Activated CD8-positive, alpha-beta memory T cell treated with anti-CD3 and anti-CD28 coated beads, Interleukin-2, amount 50 U/mL, for 48 hours (primary cell): Measurements from ENCODE around the gene MS4A4E.
"Not testable (repeated sequence)": the region's sequence is repeated elsewhere in the genome, so short reads cannot be mapped to it uniquely, and the experiment has no call there.

Source experiments
- DNase-seq: peaks from one replicate; pipeline ENCODE4 v3.0.0-alpha.2; 2020

Gene MS4A4E

GRCh38 chr11:60242740-60243239, at the start of gene MS4A4E:
MS4A4E (minus strand) TSS chr11:60243137; CDS start chr11:60230055, 13,082 bp downstream.
- DNase-seq, result no peak

DNA sequence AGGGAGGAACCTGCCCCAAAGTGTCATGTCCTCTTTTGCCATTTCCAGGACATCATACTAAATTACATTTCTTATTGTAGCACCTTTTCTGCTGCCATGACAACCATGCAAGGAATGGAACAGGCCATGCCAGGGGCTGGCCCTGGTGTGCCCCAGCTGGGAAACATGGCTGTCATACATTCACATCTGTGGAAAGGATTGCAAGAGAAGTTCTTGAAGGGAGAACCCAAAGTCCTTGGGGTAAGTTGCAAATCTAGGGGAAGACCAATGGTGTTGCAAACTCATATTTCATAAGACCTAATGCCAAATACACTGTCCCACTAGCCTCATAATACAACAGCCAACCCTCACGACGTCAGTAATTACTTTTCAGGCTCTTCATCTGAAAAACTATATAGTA, 49.2 kb upstream of the MS4A4E start:
- no peak for DNase-seq

- DNase-seq, result no peak
Measured at GRCh38 chr11:60288531-60288930, 45.6 kb upstream of the MS4A4E start.

DNA sequence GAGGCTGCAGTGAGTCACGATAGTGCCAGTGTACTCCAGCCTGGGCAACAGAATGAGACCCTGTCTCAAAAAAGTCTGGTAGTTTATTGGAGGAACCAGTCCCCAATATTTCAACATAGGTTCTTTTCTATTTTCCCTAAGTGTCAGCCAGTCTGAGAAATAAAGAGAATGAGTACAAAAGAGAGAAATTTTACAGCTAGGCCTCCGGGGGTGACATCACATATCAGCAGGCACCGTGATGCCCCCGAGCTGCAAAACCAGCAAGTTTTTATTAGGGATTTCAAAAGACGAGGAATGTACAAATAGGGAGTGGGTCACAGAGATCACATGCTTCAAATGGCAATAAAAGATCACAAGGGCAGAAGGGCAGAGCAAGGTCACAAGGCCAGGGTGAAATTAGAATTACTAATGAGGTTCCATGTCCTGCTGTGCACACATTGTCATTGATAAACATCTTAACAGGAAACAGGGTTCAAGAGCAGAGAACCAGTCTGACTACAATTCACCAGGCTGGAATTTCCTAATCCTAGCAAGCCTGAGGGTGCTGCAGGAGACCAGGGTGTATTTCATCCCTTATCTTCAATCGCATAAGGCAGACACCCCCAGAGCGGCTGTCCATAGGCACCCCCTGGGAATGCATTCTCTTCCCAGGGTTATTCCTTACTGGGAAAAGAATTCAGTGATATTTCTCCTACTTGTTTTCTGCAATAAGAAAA, 42.6 kb upstream of the MS4A4E start:
- DNase-seq, result not testable (repeated sequence)

GRCh38 chr11:60282286-60282685, 39.3 kb upstream of the MS4A4E start:
- no peak for DNase-seq

DNA sequence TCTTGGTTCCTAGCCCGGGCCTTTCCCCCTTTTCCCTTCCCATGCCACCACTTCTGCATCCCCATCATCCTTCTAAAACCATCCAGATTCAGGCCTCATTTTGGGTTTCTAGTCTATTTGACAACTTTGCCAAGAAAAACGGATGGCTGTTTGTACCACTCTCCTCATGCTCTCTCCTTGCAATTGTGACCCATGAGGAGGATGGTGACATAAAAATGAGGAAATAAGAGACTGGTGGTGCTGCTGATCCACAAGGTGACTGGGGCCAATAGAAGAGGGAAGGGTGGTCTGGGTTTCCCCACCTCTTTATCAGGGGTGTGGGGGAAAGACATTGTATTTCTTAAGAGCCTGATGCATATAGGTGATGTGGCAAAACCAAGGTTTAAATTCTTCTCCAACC, 38.5 kb upstream of the MS4A4E start:
- no peak for DNase-seq

GRCh38 chr11:60280412-60280811, 37.5 kb upstream of the MS4A4E start, which contains the start of gene MS4A4A:
MS4A4A (plus strand) TSS chr11:60280666; CDS start chr11:60280676, 10 bp downstream.
- no peak for DNase-seq

GRCh38 chr11:60274416-60274815, 31.5 kb upstream of the MS4A4E start:
- no peak for DNase-seq

GRCh38 chr11:60265373-60266214, 22.7 kb upstream of the MS4A4E start:
- DNase-seq, result no peak

GRCh38 chr11:60264644-60265043, 21.7 kb upstream of the MS4A4E start:
- DNase-seq, result no peak

- no peak for DNase-seq
Measured at GRCh38 chr11:60263402-60263801, 20.5 kb upstream of the MS4A4E start.

DNA sequence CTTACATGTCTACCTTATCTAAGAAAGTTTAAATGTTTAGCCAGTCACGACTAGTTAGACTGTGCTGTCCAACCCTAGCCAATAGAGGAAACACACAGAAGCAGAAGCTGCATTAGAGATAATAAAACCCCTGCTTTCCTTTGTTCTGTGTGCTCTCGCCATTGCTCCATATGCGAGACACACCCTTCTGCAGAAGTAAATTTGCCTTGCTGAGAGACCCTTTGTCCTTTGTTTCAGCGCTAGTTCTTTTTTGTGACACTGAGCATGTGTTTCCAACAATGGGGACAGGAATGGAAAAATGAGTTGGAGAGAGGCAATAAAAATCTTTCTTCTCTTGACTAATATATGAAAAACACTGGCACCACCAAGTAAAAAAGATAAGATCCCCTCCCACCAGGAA, 18.1 kb upstream of the MS4A4E start:
- DNase-seq, result no peak

DNA sequence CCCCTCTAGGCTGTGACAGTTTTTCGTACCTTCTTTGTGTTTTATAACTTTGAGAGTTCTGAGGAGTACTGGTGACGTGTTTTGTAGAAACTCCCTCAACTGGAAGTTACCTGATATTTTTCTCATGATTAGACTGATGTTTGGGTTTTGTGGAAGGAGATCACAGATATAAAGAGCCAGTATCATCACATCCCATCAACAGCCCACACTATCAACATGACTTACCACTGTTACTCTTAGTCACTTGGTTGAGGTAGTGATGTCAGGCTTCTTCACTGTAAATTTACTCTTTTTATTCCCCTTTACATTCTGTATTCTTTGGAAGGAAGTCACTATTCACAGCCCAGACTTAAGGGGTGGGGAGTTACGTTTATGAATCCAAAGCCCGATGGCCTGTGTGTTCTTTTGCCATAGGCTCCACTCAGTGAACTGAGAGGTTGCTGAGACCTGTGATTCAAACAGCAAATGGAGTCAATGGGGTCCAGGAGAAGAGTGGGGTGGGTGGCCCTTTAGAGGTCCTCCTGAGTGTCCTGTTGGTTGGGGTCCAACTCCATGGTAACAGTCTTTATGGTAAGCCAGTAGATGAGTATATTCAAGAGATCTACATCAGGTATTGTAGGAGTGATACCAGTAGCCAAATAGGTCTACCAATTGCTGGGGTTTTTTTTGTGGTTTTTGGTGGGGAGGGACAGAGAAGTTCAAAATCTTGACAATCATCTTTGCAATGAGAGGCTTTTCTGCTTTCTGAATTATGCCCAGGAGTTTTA, 15.2 kb upstream of the MS4A4E start:
- DNase-seq, result no peak

GRCh38 chr11:60252213-60253108, 9.5 kb upstream of the MS4A4E start:
- no peak for DNase-seq

GRCh38 chr11:60251485-60252212, 8.7 kb upstream of the MS4A4E start:
- DNase-seq, result no peak

DNA sequence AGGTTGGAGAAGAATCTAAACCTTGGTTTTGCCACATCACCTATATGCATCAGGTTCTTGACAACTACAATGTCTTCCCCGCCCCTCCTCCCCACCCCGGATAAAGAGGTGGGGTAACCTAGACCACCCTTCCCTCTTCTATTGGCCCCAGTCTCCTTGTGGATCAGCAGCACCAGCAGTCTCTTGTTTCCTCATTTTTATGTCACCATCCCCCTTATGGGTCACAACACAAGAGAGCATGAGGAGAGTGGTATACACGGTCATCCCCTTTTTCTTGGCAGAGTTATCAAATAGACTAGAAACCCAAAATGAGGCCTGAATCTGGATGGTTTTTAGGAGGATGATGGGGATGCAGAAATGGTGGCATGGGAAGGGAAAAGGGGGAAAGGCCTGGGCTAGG, 1.2 kb downstream of the MS4A4E start:
- no peak for DNase-seq

DNA sequence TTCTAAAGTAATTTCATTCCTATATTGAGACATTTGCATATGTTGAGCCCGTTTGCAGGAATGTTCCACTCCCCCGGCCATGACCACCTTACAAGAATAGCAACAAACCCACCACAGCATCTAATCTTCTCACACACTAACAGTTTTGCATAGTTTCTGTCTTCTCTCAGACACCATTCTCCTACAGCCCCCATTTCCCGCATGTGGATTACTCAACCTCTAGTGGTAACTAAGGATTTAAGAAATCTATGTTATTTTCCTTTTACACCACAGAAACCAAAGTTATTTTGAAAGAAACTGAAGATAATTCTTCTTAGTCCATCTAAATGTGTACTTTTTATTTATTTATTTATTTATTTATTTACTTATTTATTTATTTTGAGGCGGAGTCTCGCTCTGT, 2.3 kb downstream of the MS4A4E start:
- DNase-seq, result no peak

DNA sequence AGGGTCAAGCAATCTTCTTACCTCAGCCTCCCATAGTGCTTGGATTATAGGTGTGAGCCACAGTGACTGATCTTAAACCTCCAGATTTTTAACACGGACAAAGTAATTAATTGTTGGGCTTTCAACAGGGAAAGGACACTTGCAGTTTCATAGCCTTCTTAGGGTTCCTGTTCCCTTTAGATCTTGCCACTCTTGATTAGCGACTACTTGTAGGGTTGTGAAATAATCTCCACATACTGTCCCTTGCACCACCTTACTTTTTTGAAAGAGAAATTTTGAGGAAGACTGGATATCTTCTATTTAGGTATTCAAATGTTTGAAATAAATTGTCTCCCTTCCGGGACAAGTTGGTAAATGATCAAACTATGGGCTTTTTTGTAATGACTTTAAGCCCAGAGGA, 7.6 kb downstream of the MS4A4E start:
- DNase-seq, result no peak

DNA sequence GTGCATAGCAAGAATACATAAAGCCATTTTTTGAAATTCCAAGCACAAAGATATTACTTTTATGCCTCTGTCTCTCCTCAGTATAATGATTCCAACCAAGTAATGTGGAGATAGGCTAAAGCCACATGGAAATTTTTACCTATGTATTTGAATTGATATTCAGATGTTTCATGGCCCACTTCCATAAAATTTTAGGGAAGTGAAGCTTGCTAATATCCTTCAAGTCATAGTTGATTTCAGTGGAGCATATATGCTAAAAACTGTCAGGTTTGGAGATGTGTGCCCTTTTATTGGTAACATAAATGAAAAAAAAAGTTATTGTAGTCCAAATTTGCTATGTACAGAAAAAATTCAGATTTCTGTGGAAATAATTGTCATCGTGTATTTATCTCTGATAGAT, 12.3 kb downstream of the MS4A4E start:
- no peak for DNase-seq

DNA sequence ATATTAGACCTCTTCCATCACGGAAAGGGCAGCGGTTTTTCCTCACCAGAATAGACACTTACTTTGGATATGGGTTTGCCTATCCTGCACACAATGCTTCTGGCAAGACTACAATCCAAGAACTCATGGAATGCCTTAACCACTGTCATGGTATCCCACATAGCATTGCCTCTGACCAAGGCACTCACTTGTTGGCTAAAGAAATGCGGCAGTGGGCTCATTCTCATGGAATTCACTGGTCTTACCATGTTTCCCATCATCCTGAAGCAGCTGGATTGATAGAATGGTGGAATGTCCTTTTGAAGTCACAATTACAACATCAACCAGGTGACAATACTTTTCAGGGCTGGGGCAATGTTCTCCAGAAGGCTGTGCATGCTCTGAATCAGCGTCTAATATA, 20.8 kb downstream of the MS4A4E start:
- DNase-seq, result no peak

GRCh38 chr11:60221692-60222091, 21.2 kb downstream of the MS4A4E start:
- DNase-seq, result no peak
